GM12878 (cell line): ENCODE data around the gene MBD2. TPM values are rescaled to one million over a fixed set of nuclear protein-coding genes. Genes with fewer than 3 reads are reported as not detected.

Experiments
- ATAC-seq: fragments of 200-7000 bp; cut with Tn5 transposase; 3 replicates; pipeline ENCODE4 v1.9.1; 2020; ENCODE audit warnings: mild to moderate bottlenecking, moderate library complexity
- BruUV-seq: library from RNA; stranded (reverse); fragments of 400-500 nt; replicated peaks from 2 replicates; lab custom pipeline; 2021; lab: Mats Ljungman, UMichigan
- CTCF ChIA-PET: fragments of 300-600 bp; sonication (Branson Sonifier 250); formaldehyde crosslinking; extraction: SDS; loops from one replicate; lab custom pipeline; 2021; ENCODE audit warnings: inconsistent platforms; lab: Yijun Ruan, JAX
- POLR2A ChIA-PET: fragments of 350-600 bp; formaldehyde crosslinking; extraction: SDS; loops from one replicate; lab custom pipeline; 2021; ENCODE audit warnings: inconsistent platforms; lab: Charles Lee
- RAD21 ChIA-PET: fragments of 300-600 bp; sonication (Branson Sonifier 250); formaldehyde crosslinking; loops from one replicate; lab custom pipeline; 2023; ENCODE audit warnings: antibody characterized with exemption; ENCODE audit not compliant: unreplicated experiment; lab: Charles Lee
- SMC1A ChIA-PET: fragments of 300-600 bp; sonication (Branson Sonifier 250); formaldehyde crosslinking; loops from one replicate; lab custom pipeline; 2023; ENCODE audit not compliant: unreplicated experiment, uncharacterized antibody; lab: Charles Lee
- DNase-seq: peaks from one replicate; pipeline ENCODE4 v3.0.0-alpha.2; 2011; ENCODE audit warnings: low read depth, low spot score
- FAIRE-seq: peaks from 3 replicates; lab custom pipeline; 2011; peaks lifted over from hg19 to GRCh38; lab: Jason Lieb, UNC
- H2AFZ ChIP-seq: 2 replicates; pipeline ENCODE4 v1.6.0; 2011; ENCODE audit warnings: low read depth, low read length, control low read depth; ENCODE audit not compliant: control insufficient read depth
- H3K27ac ChIP-seq: 2 replicates; pipeline ENCODE4 v1.5.1; 2011; ENCODE audit warnings: control low read depth; ENCODE audit not compliant: control insufficient read depth, insufficient read depth
- H3K27me3 ChIP-seq, 2 experiments: replicated peaks in 1 of 2; 2 replicates each; pipeline versions ENCODE4 v1.6.0 to v1.6.1; 2011; ENCODE audit warnings: low read length in 1 of 2; ENCODE audit not compliant: control insufficient read depth in 2 of 2, insufficient read depth in 2 of 2
- H3K36me3 ChIP-seq, 2 experiments: 2 replicates each; pipeline ENCODE4 v1.5.1; 2011; ENCODE audit warnings: low read length in 1 of 2; ENCODE audit not compliant: control insufficient read depth in 2 of 2, insufficient read depth in 2 of 2
- H3K4me1 ChIP-seq: 2 replicates; pipeline ENCODE4 v1.6.1; 2011; ENCODE audit warnings: mild to moderate bottlenecking, low read length, moderate library complexity, mixed read lengths; ENCODE audit not compliant: control insufficient read depth, insufficient read depth
- H3K4me2 ChIP-seq: 2 replicates; pipeline ENCODE4 v1.6.0; 2011; ENCODE audit warnings: control low read depth; ENCODE audit not compliant: control insufficient read depth, insufficient read depth
- H3K4me3 ChIP-seq: fragments of 200-600 bp; sonication (generic); 2 replicates; pipeline ENCODE4 v1.5.1; 2016
- H3K79me2 ChIP-seq: 2 replicates; pipeline ENCODE4 v1.6.0; 2011; ENCODE audit warnings: low read length; ENCODE audit not compliant: control insufficient read depth, insufficient read depth
- H3K9ac ChIP-seq: 2 replicates; pipeline ENCODE4 v1.8.0; 2011; ENCODE audit warnings: low read length, control low read depth, mixed read lengths; ENCODE audit not compliant: control insufficient read depth, insufficient read depth
- H3K9me3 ChIP-seq: replicated peaks from 3 replicates; pipeline ENCODE4 v1.5.1; 2011; ENCODE audit warnings: mild to moderate bottlenecking, low read length; ENCODE audit not compliant: control insufficient read depth, insufficient read depth
- H4K20me1 ChIP-seq: 2 replicates; pipeline ENCODE4 v1.6.0; 2011; ENCODE audit not compliant: control insufficient read depth, insufficient read depth
- E2F4 ChIP-seq: IDR thresholded peaks from 2 replicates; pipeline ENCODE4 v1.6.1; 2012; ENCODE audit warnings: low read depth, low read length, improper control_type of control experiment
- ETV6 ChIP-seq, 2 experiments: fragments of 450-650 bp in 1 of 2; IDR thresholded peaks in 1 of 2; conservative IDR thresholded peaks in 1 of 2; 2 replicates each; pipeline ENCODE4 v1.6.1; 2014; ENCODE audit warnings: antibody characterized with exemption in 1 of 2, borderline replicate concordance in 1 of 2, low read depth in 1 of 2, mild to moderate bottlenecking in 1 of 2, moderate library complexity in 1 of 2
- HDGF ChIP-seq: fragments of 450-650 bp; IDR thresholded peaks from 2 replicates; pipeline ENCODE4 v1.6.1; 2016; ENCODE audit warnings: antibody characterized with exemption
- MLLT1 ChIP-seq: fragments of 450-650 bp; IDR thresholded peaks from 2 replicates; pipeline ENCODE4 v1.6.1; 2016; ENCODE audit warnings: mild to moderate bottlenecking
- NFXL1 ChIP-seq: fragments of 450-650 bp; IDR thresholded peaks from 2 replicates; pipeline ENCODE4 v1.6.1; 2017; ENCODE audit warnings: antibody characterized with exemption, mild to moderate bottlenecking, borderline replicate concordance
- RAD21 ChIP-seq: IDR thresholded peaks from 2 replicates; pipeline ENCODE4 v1.6.1; 2011; ENCODE audit warnings: mild to moderate bottlenecking, low read depth, low read length, moderate library complexity; ENCODE audit not compliant: insufficient read depth
- RAD51 ChIP-seq: fragments of 450-650 bp; IDR thresholded peaks from 2 replicates; pipeline ENCODE4 v1.6.1; 2016; ENCODE audit warnings: moderate library complexity, mild to moderate bottlenecking, inconsistent platforms
- RUNX3 ChIP-seq: IDR thresholded peaks from 2 replicates; pipeline ENCODE4 v1.6.1; 2012; ENCODE audit warnings: low read length, inconsistent platforms
- SMAD1 ChIP-seq: fragments of 450-650 bp; IDR thresholded peaks from 2 replicates; pipeline ENCODE4 v1.6.1; 2018; ENCODE audit warnings: mild to moderate bottlenecking, low read depth; ENCODE audit not compliant: partially characterized antibody
- SP1 ChIP-seq: IDR thresholded peaks from one replicate; pipeline ENCODE4 v1.6.1; 2011; ENCODE audit warnings: low read depth, low read length
- SPI1 ChIP-seq: IDR thresholded peaks from 2 replicates; pipeline ENCODE4 v1.6.1; 2011; ENCODE audit warnings: low read depth, mild to moderate bottlenecking, low read length, moderate library complexity, borderline replicate concordance; ENCODE audit not compliant: insufficient read depth
- STAT3 ChIP-seq: IDR thresholded peaks from 2 replicates; pipeline ENCODE4 v1.6.1; 2011; ENCODE audit warnings: low read depth, low read length, improper control_type of control experiment
- SUZ12 ChIP-seq: fragments of 200-600 bp; sonication (generic); IDR thresholded peaks from one replicate; pipeline ENCODE4 v1.6.1; 2018; ENCODE audit warnings: antibody characterized with exemption, mild to moderate bottlenecking; ENCODE audit not compliant: unreplicated experiment
- WGBS: methylation state at CpG from one replicate; pipeline ENCODE4 v1.1.6; 2016; ENCODE audit warnings: low lambda C conversion rate; ENCODE audit not compliant: insufficient replicate concordance, insufficient coverage; ENCODE audit errors: missing lambda C conversion rate; 5-methylcytosine and 5-hydroxymethylcytosine counted together
- in situ Hi-C: fragments of 300-500 bp; cut with MboI; formaldehyde crosslinking; loops from 9 replicates; pipeline ENCODE4 v1.14.3; 2018; ENCODE audit warnings: mixed read lengths
- intact Hi-C: fragments of 100-400 bp; cut with micrococcal nuclease; formaldehyde crosslinking; loops from one replicate; pipeline ENCODE4 v1.14.2; 2022; ENCODE audit not compliant: unreplicated experiment
- polyA plus RNA-seq, 11 experiments: library from polyadenylated mRNA; depleted of rRNA in 4 of 11; unstranded in 6 of 11; stranded (reverse) in 5 of 11; fragments of >200 nt; fragmentation: Nextera tagmentation in 4 of 11; fragmentation: Illumina TruSeq in 1 of 11; extraction: Ambion mirVana in 4 of 11; extraction: Trizol in 1 of 11; gene quantifications; 1 replicate in 1 of 11; 2 replicates in 10 of 11; pipeline versions ENCODE4 v1.2.1 to v1.2.3, GENCODE V29; 2011 to 2016; ENCODE audit warnings: inconsistent platforms in 2 of 11, missing spikeins in 2 of 11, low read depth in 1 of 11
- total RNA-seq, 4 experiments: library from RNA; depleted of rRNA in 3 of 4; stranded (reverse); fragments of >200 nt in 3 of 4; fragmentation: Illumina TruSeq in 1 of 4; extraction: Trizol in 1 of 4; gene quantifications; 2 replicates each; pipeline versions ENCODE4 v1.2.1 to v1.2.3, GENCODE V29; 2013 to 2021

The MBD2 gene
- total and polyA plus RNA-seq, 10 of the 15 experiments (the other 5 are each of a cell fraction or from before 2014, with no cell fraction given) = 24.1 to 276 (median 57.9) TPM

- H3K9me3 ChIP-seq = no peaks in the 10 kb centered on the region
- H3K27ac ChIP-seq = no peak overlapping the region
- RAD21 ChIA-PET = no interaction called here
- DNase-seq (no peak), ATAC-seq (no peak), FAIRE-seq (no peak)
- 62% methylated on average over 3 of the region's 3 CpGs for WGBS
- CTCF ChIA-PET = interaction anchor here (0.6 kb wide), 1 partner anchor 98 kb away, joined by 3 read pairs; no protein-coding TSS in a partner anchor
- no peak overlapping the region for H3K4me3 ChIP-seq
- no peak overlapping the region for H3K4me2 ChIP-seq
- BruUV-seq = no TSS peak
- in situ Hi-C loops = no loop called here
- no peaks in the 10 kb centered on the region for H4K20me1 ChIP-seq
- no peaks in the 10 kb centered on the region for H3K79me2 ChIP-seq
- POLR2A ChIA-PET = no interaction called here
- H3K36me3 ChIP-seq = no peaks in the 10 kb centered on the region
- intact Hi-C loops = no loop called here
- no peak overlapping the region for H2AFZ ChIP-seq
- TF ChIP-seq SPI1 = no peak
- no peak for TF ChIP-seq SUZ12
- TF ChIP-seq ETV6 (conservative IDR thresholded peaks at IDR 0.05 in 1 of 2, IDR thresholded peaks at IDR 0.05 in 1 of 2; ENCODE audit: borderline replicate concordance in 1 of 2, low read depth in 1 of 2) = no peak
- no peak for TF ChIP-seq RAD21
- TF ChIP-seq RUNX3 = peak; percentile 63
- TF ChIP-seq HDGF = no peak
- no peaks in the 10 kb centered on the region for H3K27me3 ChIP-seq
- SMC1A ChIA-PET = interaction anchor here (0.9 kb wide), 1 partner anchor 206 kb away, joined by 3 read pairs; no protein-coding TSS in a partner anchor
- H3K9ac ChIP-seq = no peak overlapping the region
- no peaks in the 10 kb centered on the region for H3K4me1 ChIP-seq
Observed at GRCh38 chr18:54109131-54109683, 115.3 kb downstream of the MBD2 start.

- Histone ChIP-seq H3K9ac (no peak overlapping the region), H3K9me3 (no peaks in the 10 kb centered on the region; the same call in 2 of the 3 replicates), H3K4me3 (no peak overlapping the region), H2AFZ (no peak overlapping the region), H3K27me3 (no peaks in the 10 kb centered on the region), H4K20me1 (no peaks in the 10 kb centered on the region), H3K36me3 (no peaks in the 10 kb centered on the region), H3K27ac (no peak overlapping the region), H3K79me2 (no peaks in the 10 kb centered on the region), H3K4me2 (no peak overlapping the region), H3K4me1 (no peaks in the 10 kb centered on the region)
- intact Hi-C loops = no loop called here
- DNase-seq (no peak), ATAC-seq (no peak), FAIRE-seq (no peak)
- ChIA-PET RAD21 (no interaction called here), CTCF (interaction anchor here (1.5 kb wide), 1 partner anchor 17 kb away, joined by 12 read pairs; no protein-coding TSS in a partner anchor), POLR2A (no interaction called here), SMC1A (interaction anchor here (0.6 to 2.1 kb wide), 3 partner anchors 9 to 16 kb away, joined by 5 read pairs; no protein-coding TSS in a partner anchor)
- no TSS peak for BruUV-seq
- in situ Hi-C loops = no loop called here
- TF ChIP-seq STAT3 (no peak), RAD51 (no peak), NFXL1 (no peak), RAD21 (no peak), MLLT1 (no peak), E2F4 (no peak), SP1 (no peak), SMAD1 (no peak)
- WGBS = 28% methylated on average over 1 of the region's 1 CpG
Observed at GRCh38 chr18:54102123-54102522, 122.3 kb downstream of the MBD2 start.
